Pancreas (tissue), 10 donors: Measurements from ENCODE around the gene MTFR2. TPM values are rescaled to one million over a fixed set of nuclear protein-coding genes. Genes with fewer than 3 reads are reported as not detected.

Experiments
- ATAC-seq, 4 donors: fragments of 200-7000 bp; cut with Tn5 transposase; one replicate each; pipeline versions ENCODE4 v1.8.0 to v1.9.1; 2020; ENCODE audit warnings: mild to moderate bottlenecking in 4 of 4, moderate library complexity in 4 of 4
- DNase-seq, 6 donors: peaks; one replicate each; pipeline ENCODE4 v3.0.0-alpha.2; 2020
- FAIRE-seq: peaks from 2 replicates; lab custom pipeline; 2012; peaks lifted over from hg19 to GRCh38; lab: Jason Lieb, UNC
- H3K27ac ChIP-seq, 4 donors: fragments of 200-600 bp; sonication (generic); 1 replicate in 3 of 4; 2 replicates in 1 of 4; pipeline versions ENCODE4 v1.5.0 to v1.8.0; 2020
- H3K27me3 ChIP-seq, 4 donors: fragments of 200-600 bp; one replicate each; pipeline ENCODE4 v1.8.0; 2021
- H3K36me3 ChIP-seq, 3 donors: fragments of 200-600 bp; sonication (generic) in 1 of 3; one replicate each; pipeline versions ENCODE4 v1.5.0 to v1.8.0; 2020 to 2021
- H3K4me1 ChIP-seq, 3 donors: fragments of 200-600 bp; one replicate each; pipeline ENCODE4 v1.8.0; 2021
- H3K4me3 ChIP-seq, 4 donors: fragments of 200-600 bp; sonication (generic) in 2 of 4; one replicate each; pipeline versions ENCODE4 v1.5.0 to v1.8.0; 2020 to 2021
- H3K9me3 ChIP-seq, 4 donors: fragments of 200-600 bp; one replicate each; pipeline ENCODE4 v1.8.0; 2021
- CTCF ChIP-seq, 4 donors: fragments of 200-600 bp; sonication (generic) in 3 of 4; IDR thresholded peaks; one replicate each; pipeline versions ENCODE4 v1.5.0 to v1.8.0; 2021; ENCODE audit warnings: antibody characterized with exemption in 4 of 4
- WGBS, 2 donors: extraction: QIAGEN DNeasy Blood & Tissue Kit; methylation state at CpG; one replicate each; pipeline ENCODE4 v1.1.7; 2013; 5-methylcytosine and 5-hydroxymethylcytosine counted together
- intact Hi-C, 3 donors: fragments of 100-400 bp; cut with DNase I; formaldehyde crosslinking; loops; one replicate each; pipeline versions ENCODE4 v1.11.1 to v1.14.2; 2022
- polyA plus RNA-seq, 2 donors: library from polyadenylated mRNA; stranded (reverse); fragments of 200-250 nt; gene quantifications; one replicate each; pipeline ENCODE4 v1.2.3, GENCODE V29; 2013
- total RNA-seq, 6 donors: library from RNA; stranded (reverse); fragmentation: NEBNext Ultra II Directional in 4 of 6; extraction: Animal tissue kit (Norgen Biotek cat#: 25700) in 4 of 6; gene quantifications; one replicate each; pipeline versions ENCODE4 v1.2.1 to v1.2.4, GENCODE V29; 2021 to 2023
- donor health status: healthy with polysubstance abuse.
- donor health status: DM: no; HTN: no; CAD: no; lungs with moderate emphysema.
- donor health status: DM: no; HTN: no; CAD: no.
- donor health status: control.
- donor health status: control.
- donor health status: Bipolar disorder and iron deficiency.
- donor health status: DM: yes; HTN: yes; CAD: no.
- donor health status: DM: no; HTN: no; CAD: no.
- donor health status: DM: no; HTN: no; CAD: no.
- donor health status: DM: yes; HTN: yes; CAD: no.

Gene MTFR2
- total and polyA plus RNA-seq, 8 donors: 0.08 to 0.61 (median 0.34) TPM; not detected in 1

- no peak for FAIRE-seq
- intact Hi-C loops: no loop called here
Measured at GRCh38 chr6:136289327-136289578, 39.1 kb upstream of the MTFR2 start.

GRCh38 chr6:136288566-136289326 is 38.6 kb upstream of the MTFR2 start:
- Histone ChIP-seq H3K4me1 (peaks cover 34 to 42% (median 41%) of the 10 kb centered on the region in 3 donors), H3K27ac (peak overlapping the region; percentile 99 to 100 (median 100)), H3K9me3 (no peaks in the 10 kb centered on the region), H3K36me3 (no peaks in the 10 kb centered on the region), H3K27me3 (no peaks in the 10 kb centered on the region), H3K4me3 (peak overlapping the region; percentile 83 to 96 (median 88))
- peak; percentile 39 to 67 (median 59) for ATAC-seq
- TF ChIP-seq CTCF (IDR thresholded peaks at IDR 0.05): peak in 1 of 4 donors; percentile 21
- FAIRE-seq: no peak
- intact Hi-C loops: no loop called here
- WGBS, 2 donors: 0% methylated on average over 34 of the region's 34 CpGs
- peak; percentile 75 to 90 (median 80) for DNase-seq

More at GRCh38 chr6:136289327-136289578, 39.1 kb upstream of the MTFR2 start:
- H3K36me3 ChIP-seq: no peaks in the 10 kb centered on the region
- H3K9me3 ChIP-seq: no peaks in the 10 kb centered on the region
- peak overlapping the region; percentile 83 to 96 (median 88) for H3K4me3 ChIP-seq
- peak overlapping the region; percentile 99 to 100 (median 100) for H3K27ac ChIP-seq
- H3K27me3 ChIP-seq: no peaks in the 10 kb centered on the region
- peaks cover 33 to 37% (median 36%) of the 10 kb centered on the region in 3 donors for H3K4me1 ChIP-seq
- 0% methylated on average over 24 to 34 of the region's 34 CpGs for WGBS, 2 donors
- TF ChIP-seq CTCF (IDR thresholded peaks at IDR 0.05): no peak
- peak; percentile 75 to 88 (median 82) for ATAC-seq
- peak; percentile 86 to 95 (median 89) for DNase-seq

GRCh38 chr6:136284909-136285308 is 34.8 kb upstream of the MTFR2 start:
- no peak for DNase-seq
- WGBS, 2 donors: 16 to 25% methylated on average over 2 of the region's 2 CpGs
- no peak for ATAC-seq
- peaks cover 59 to 72% (median 69%) of the 10 kb centered on the region in 3 donors for H3K4me1 ChIP-seq
- H3K27me3 ChIP-seq: no peaks in the 10 kb centered on the region
- no peak for TF ChIP-seq CTCF (IDR thresholded peaks at IDR 0.05)
- intact Hi-C loops: no loop called here
- H3K27ac ChIP-seq: no peak overlapping the region
- no peaks in the 10 kb centered on the region for H3K36me3 ChIP-seq
- no peaks in the 10 kb centered on the region for H3K9me3 ChIP-seq
- no peak for FAIRE-seq
- no peak overlapping the region for H3K4me3 ChIP-seq

- intact Hi-C loops: no loop called here
- Histone ChIP-seq H3K4me1 (peaks cover 66 to 81% (median 74%) of the 10 kb centered on the region in 3 donors), H3K27me3 (no peaks in the 10 kb centered on the region), H3K27ac (no peak overlapping the region), H3K9me3 (no peaks in the 10 kb centered on the region), H3K4me3 (no peak overlapping the region), H3K36me3 (no peaks in the 10 kb centered on the region)
- DNase-seq: no peak
- no peak for TF ChIP-seq CTCF (IDR thresholded peaks at IDR 0.05)
- 46 to 53% methylated on average over 4 of the region's 4 CpGs for WGBS, 2 donors
- peak in 1 of 4 donors; percentile 44 for ATAC-seq
- no peak for FAIRE-seq
Measured at GRCh38 chr6:136282906-136283305, 32.8 kb upstream of the MTFR2 start.

- no peak for FAIRE-seq
- WGBS, 2 donors: 25 to 38% methylated on average over 3 of the region's 3 CpGs
- peak; percentile 39 to 78 (median 58) for ATAC-seq
- intact Hi-C loops: no loop called here
- H3K27ac ChIP-seq: no peak overlapping the region
- H3K36me3 ChIP-seq: peaks cover 0 to 19% (median 11%) of the 10 kb centered on the region in 3 donors
- peaks cover 49 to 61% (median 57%) of the 10 kb centered on the region in 3 donors for H3K4me1 ChIP-seq
- H3K4me3 ChIP-seq: peak overlapping the region in 1 of 4 donors; percentile 10
- no peak for DNase-seq
- H3K27me3 ChIP-seq: no peaks in the 10 kb centered on the region
- no peak for TF ChIP-seq CTCF (IDR thresholded peaks at IDR 0.05)
- H3K9me3 ChIP-seq: no peaks in the 10 kb centered on the region
Measured at GRCh38 chr6:136280032-136280609, 30.0 kb upstream of the MTFR2 start.
